K562 (cell line): ENCODE measurements around the gene ZCCHC17. TPM values are rescaled to one million over a fixed set of nuclear protein-coding genes. Genes with fewer than 3 reads are reported as not detected.
"Not testable (repeated sequence)": the region's sequence is repeated elsewhere in the genome, so short reads cannot be mapped to it uniquely, and the experiment has no call there.

Experiments used
- ATAC-seq: fragments of 200-7000 bp; cut with Tn5 transposase; 3 replicates; pipeline ENCODE4 v1.9.1; 2020; ENCODE audit warnings: moderate library complexity
- BruUV-seq: library from RNA; stranded (reverse); fragments of 400-500 nt; replicated peaks from 2 replicates; lab custom pipeline; 2021; lab: Mats Ljungman, UMichigan
- CTCF ChIA-PET: fragments of 300-600 bp; formaldehyde crosslinking; extraction: SDS; loops from one replicate; lab custom pipeline; 2021; ENCODE audit warnings: low intra/inter-chr PET ratio; lab: Yijun Ruan, JAX
- POLR2A ChIA-PET: fragments of 300-600, 350-650 bp; sonication (Branson Sonifier 250); formaldehyde crosslinking; extraction: SDS; loops from one replicate; lab custom pipeline; 2021; ENCODE audit warnings: antibody characterized with exemption, inconsistent platforms; lab: Yijun Ruan, JAX
- DNase-seq, 4 experiments: peaks; one replicate each; pipeline versions ENCODE4 v3.0.0 to v3.0.0-alpha.2; 2011 to 2018; ENCODE audit warnings: low spot score in 3 of 4, mixed read lengths in 3 of 4; ENCODE audit errors: extremely low read depth in 1 of 4
- FAIRE-seq: peaks from 2 replicates; lab custom pipeline; 2011; peaks lifted over from hg19 to GRCh38; lab: Jason Lieb, UNC
- H2AFZ ChIP-seq: 2 replicates; pipeline ENCODE4 v1.6.0; 2011; ENCODE audit warnings: low read depth, low read length, control low read depth, inconsistent platforms
- H3K27ac ChIP-seq: fragments of 200-600 bp; 3 replicates; pipeline ENCODE4 v1.8.0; 2011; ENCODE audit warnings: low read depth, mild to moderate bottlenecking, control low read depth, inconsistent platforms, low read length, moderate library complexity, mixed read lengths; ENCODE audit errors: extremely low read depth
- H3K27me3 ChIP-seq, 2 experiments: fragments of 300-600 bp in 1 of 2; 2 replicates in 1 of 2; 3 replicates in 1 of 2; pipeline versions ENCODE4 v1.6.0 to v1.8.0; 2011; ENCODE audit warnings: inconsistent platforms in 2 of 2, low read length in 2 of 2, mild to moderate bottlenecking in 1 of 2, mixed read lengths in 1 of 2, moderate library complexity in 1 of 2; ENCODE audit not compliant: control insufficient read depth in 2 of 2, insufficient read depth in 2 of 2
- H3K36me3 ChIP-seq: fragments of 300-600 bp; 3 replicates; pipeline ENCODE4 v1.8.0; 2011; ENCODE audit warnings: mild to moderate bottlenecking, low read length, inconsistent platforms; ENCODE audit not compliant: control insufficient read depth, insufficient read depth
- H3K4me1 ChIP-seq, 2 experiments: fragments of 200-600 bp in 1 of 2; replicated peaks in 1 of 2; 2 replicates in 1 of 2; 3 replicates in 1 of 2; pipeline versions ENCODE4 v1.5.1 to v1.8.0; 2011; ENCODE audit warnings: inconsistent platforms in 2 of 2, low read length in 2 of 2, mild to moderate bottlenecking in 1 of 2, mixed read lengths in 1 of 2, moderate library complexity in 1 of 2; ENCODE audit not compliant: control insufficient read depth in 2 of 2, insufficient read depth in 2 of 2
- H3K4me2 ChIP-seq: 2 replicates; pipeline ENCODE4 v1.6.1; 2011; ENCODE audit warnings: low read length, control low read depth, inconsistent platforms, mixed read lengths; ENCODE audit not compliant: insufficient read depth
- H3K4me3 ChIP-seq: fragments of 200-600 bp; sonication (generic), shearing (Covaris generic); 2 replicates; pipeline ENCODE4 v1.5.1; 2016; ENCODE audit warnings: control low read depth, inconsistent platforms
- H3K79me2 ChIP-seq: fragments of 200-600 bp; 3 replicates; pipeline ENCODE4 v1.8.0; 2011; ENCODE audit warnings: low read length, inconsistent platforms; ENCODE audit not compliant: control insufficient read depth, insufficient read depth
- H3K9ac ChIP-seq, 2 experiments: 2 replicates each; pipeline versions ENCODE4 v1.6.0 to v1.6.1; 2011; ENCODE audit warnings: low read depth in 2 of 2, low read length in 2 of 2, control low read depth in 1 of 2, inconsistent platforms in 1 of 2, mild to moderate bottlenecking in 1 of 2, mixed read lengths in 1 of 2; ENCODE audit not compliant: insufficient read depth in 1 of 2
- H3K9me1 ChIP-seq: one replicate; pipeline ENCODE4 v1.6.0; 2011; ENCODE audit warnings: inconsistent platforms, mild to moderate bottlenecking, low read length, moderate library complexity; ENCODE audit not compliant: control insufficient read depth, insufficient read depth
- H3K9me3 ChIP-seq: replicated peaks from 2 replicates; pipeline ENCODE4 v1.5.1; 2011; ENCODE audit warnings: low read depth, low read length, inconsistent platforms; ENCODE audit not compliant: control insufficient read depth, insufficient read depth
- H4K20me1 ChIP-seq: replicated peaks from 2 replicates; pipeline ENCODE4 v1.6.1; 2011; ENCODE audit warnings: low read length, inconsistent platforms, mixed read lengths; ENCODE audit not compliant: control insufficient read depth, insufficient read depth
- KLF1 ChIP-seq: fragments of 450-650 bp; IDR thresholded peaks from 2 replicates; pipeline ENCODE4 v1.6.1; 2016; ENCODE audit warnings: missing genetic modification characterization, missing compliant biosample characterization
- POLR3G ChIP-seq: IDR thresholded peaks from 2 replicates; pipeline ENCODE4 v1.6.1; 2011; ENCODE audit not compliant: insufficient read length, insufficient replicate concordance; ENCODE audit errors: extremely low read depth
- TAF15 ChIP-seq: fragments of 200-400 bp; formaldehyde crosslinking; IDR thresholded peaks from 2 replicates; pipeline ENCODE4 v1.6.1; 2017; ENCODE audit warnings: mild to moderate bottlenecking, low read depth, low read length, moderate library complexity
- ZNF584 ChIP-seq: fragments of 200-800 bp; sonication (Bioruptor generic); IDR thresholded peaks from 2 replicates; pipeline ENCODE4 v1.6.1; 2016; ENCODE audit warnings: low read depth, mild to moderate bottlenecking, missing genetic modification characterization, missing compliant biosample characterization
- whole genome bisulfite sequencing: fragments of 100-300 bp; shearing (Covaris generic); methylation state at CpG from one replicate; pipeline ENCODE4 v1.1.6; 2016; ENCODE audit warnings: low coverage, mixed read lengths; ENCODE audit not compliant: insufficient coverage; ENCODE audit errors: missing lambda C conversion rate; 5-methylcytosine and 5-hydroxymethylcytosine counted together
- in situ Hi-C: fragments of 300-500 bp; cut with MboI; formaldehyde crosslinking; loops from 4 replicates; pipeline ENCODE4 v1.15.0; 2018; ENCODE audit warnings: inconsistent platforms, mixed read lengths
- intact Hi-C: fragments of 100-400 bp; cut with micrococcal nuclease; formaldehyde crosslinking; loops from 2 replicates; pipeline ENCODE4 v1.14.2; 2022
- polyA plus RNA-seq, 8 experiments: library from polyadenylated mRNA; depleted of rRNA in 4 of 8; stranded (reverse) in 5 of 8; unstranded in 3 of 8; fragments of >200 nt; fragmentation: Nextera tagmentation in 2 of 8; fragmentation: Illumina TruSeq in 1 of 8; extraction: Ambion mirVana in 2 of 8; extraction: Trizol in 1 of 8; gene quantifications; 2 replicates each; pipeline versions ENCODE4 v1.2.1 to v1.2.3, GENCODE V29; 2011 to 2014; ENCODE audit warnings: inconsistent platforms in 1 of 8, missing spikeins in 1 of 8
- total RNA-seq, 7 experiments: library from RNA; depleted of rRNA in 6 of 7; stranded (reverse); fragments of >200 nt in 6 of 7; fragmentation: Illumina TruSeq in 2 of 7; extraction: Trizol in 2 of 7; gene quantifications; 2 replicates each; pipeline versions ENCODE4 v1.2.1 to v1.2.3, GENCODE V29; 2011 to 2021; ENCODE audit warnings: low replicate concordance in 1 of 7
- TF ChIP-seq, protein P1 (sequence below): fragments of 250-450 bp; sonication (Bioruptor Pico); IDR thresholded peaks from 2 replicates; pipeline ENCODE4 v1.5.0; 2021
- TF ChIP-seq, protein P2 (sequence below): IDR thresholded peaks from 2 replicates; pipeline ENCODE4 v1.6.1; 2016; ENCODE audit warnings: missing genetic modification characterization, missing compliant biosample characterization

ZCCHC17 gene
- total and polyA plus RNA-seq, 9 of the 15 experiments (the other 6 are each of a cell fraction or from before 2014, with no cell fraction given) = 46.9 to 150 (median 74.7) TPM

- POLR2A ChIA-PET = interaction anchor here (0.7 to 1.7 kb wide), 5 partner anchors 9 to 164 kb away, joined by 3 to 12 read pairs (median 3); partner anchors contain the start of genes SNRNP40 and ZCCHC17
- H3K4me2 ChIP-seq, CTCF ChIA-PET, intact Hi-C loops, H3K9me1 ChIP-seq, H3K27ac ChIP-seq, H2AFZ ChIP-seq, in situ Hi-C loops, DNase-seq, FAIRE-seq, H3K9ac ChIP-seq, ATAC-seq, H3K4me1 ChIP-seq, H3K9me3 ChIP-seq, H3K27me3 ChIP-seq, H3K4me3 ChIP-seq, H4K20me1 ChIP-seq, BruUV-seq: not testable (repeated sequence)
- Histone ChIP-seq H3K79me2 (peaks cover 11% of the 10 kb centered on the region; the same call in 2 of the 3 replicates), H3K36me3 (peaks cover 92% of the 10 kb centered on the region)
- 98% methylated on average over 4 of the region's 4 CpGs for WGBS
Observed at GRCh38 chr1:31287791-31288190, 9.0 kb upstream of the ZCCHC17 start.

- DNase-seq (no peak), FAIRE-seq (no peak), ATAC-seq (no peak)
- no peak overlapping the region for H3K4me3 ChIP-seq
- H3K9me1 ChIP-seq = no peaks in the 10 kb centered on the region
- WGBS = 76% methylated on average over 4 of the region's 4 CpGs
- H3K27me3 ChIP-seq = no peaks in the 10 kb centered on the region
- no peaks in the 10 kb centered on the region for H3K4me1 ChIP-seq
- no peaks in the 10 kb centered on the region for H4K20me1 ChIP-seq
- H3K9me3 ChIP-seq = no peaks in the 10 kb centered on the region
- peaks cover 92% of the 10 kb centered on the region for H3K36me3 ChIP-seq
- no peak overlapping the region for H3K27ac ChIP-seq
- no peak overlapping the region for H2AFZ ChIP-seq
- no peak overlapping the region for H3K9ac ChIP-seq
- intact Hi-C loops (no loop called here), in situ Hi-C loops (no loop called here)
- TF ChIP-seq KLF1 (no peak), POLR3G (no peak), ZNF584 (CRISPR knock-in tag) (no peak), TAF15 (no peak)
- TF ChIP-seq, protein P1, sequence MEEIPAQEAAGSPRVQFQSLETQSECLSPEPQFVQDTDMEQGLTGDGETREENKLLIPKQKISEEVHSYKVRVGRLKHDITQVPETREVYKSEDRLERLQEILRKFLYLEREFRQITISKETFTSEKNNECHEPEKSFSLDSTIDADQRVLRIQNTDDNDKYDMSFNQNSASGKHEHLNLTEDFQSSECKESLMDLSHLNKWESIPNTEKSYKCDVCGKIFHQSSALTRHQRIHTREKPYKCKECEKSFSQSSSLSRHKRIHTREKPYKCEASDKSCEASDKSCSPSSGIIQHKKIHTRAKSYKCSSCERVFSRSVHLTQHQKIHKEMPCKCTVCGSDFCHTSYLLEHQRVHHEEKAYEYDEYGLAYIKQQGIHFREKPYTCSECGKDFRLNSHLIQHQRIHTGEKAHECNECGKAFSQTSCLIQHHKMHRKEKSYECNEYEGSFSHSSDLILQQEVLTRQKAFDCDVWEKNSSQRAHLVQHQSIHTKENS (CRISPR knock-in tag) = no peak
- TF ChIP-seq, protein P2, sequence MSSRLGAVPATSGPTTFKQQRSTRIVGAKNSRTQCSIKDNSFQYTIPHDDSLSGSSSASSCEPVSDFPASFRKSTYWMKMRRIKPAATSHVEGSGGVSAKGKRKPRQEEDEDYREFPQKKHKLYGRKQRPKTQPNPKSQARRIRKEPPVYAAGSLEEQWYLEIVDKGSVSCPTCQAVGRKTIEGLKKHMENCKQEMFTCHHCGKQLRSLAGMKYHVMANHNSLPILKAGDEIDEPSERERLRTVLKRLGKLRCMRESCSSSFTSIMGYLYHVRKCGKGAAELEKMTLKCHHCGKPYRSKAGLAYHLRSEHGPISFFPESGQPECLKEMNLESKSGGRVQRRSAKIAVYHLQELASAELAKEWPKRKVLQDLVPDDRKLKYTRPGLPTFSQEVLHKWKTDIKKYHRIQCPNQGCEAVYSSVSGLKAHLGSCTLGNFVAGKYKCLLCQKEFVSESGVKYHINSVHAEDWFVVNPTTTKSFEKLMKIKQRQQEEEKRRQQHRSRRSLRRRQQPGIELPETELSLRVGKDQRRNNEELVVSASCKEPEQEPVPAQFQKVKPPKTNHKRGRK = no peak
- no TSS peak for BruUV-seq
- peaks cover 23% of the 10 kb centered on the region for H3K79me2 ChIP-seq
- H3K4me2 ChIP-seq = no peak overlapping the region
- CTCF ChIA-PET = no interaction called here
- POLR2A ChIA-PET = interaction anchor here (1.8 kb wide), 1 partner anchor 11 kb away, joined by 6 read pairs; no protein-coding TSS in a partner anchor
Observed at GRCh38 chr1:31289021-31289420, 7.8 kb upstream of the ZCCHC17 start.
